GM19397 (cell line): ENCODE measurements around the gene BMPR2.
"Not testable (repeated sequence)": the region's sequence is repeated elsewhere in the genome, so short reads cannot be mapped to it uniquely, and the experiment has no call there.

Source experiments
- ATAC-seq: cut with Tn5 transposase; IDR thresholded peaks from one replicate; pipeline ENCODE4 v1.9.1; 2021; ENCODE audit warnings: mild to moderate bottlenecking, moderate library complexity; ENCODE audit not compliant: unreplicated experiment

BMPR2 gene

GRCh38 chr2:202378662-202379358 is 2.7 kb downstream of the BMPR2 start:
- no peak for ATAC-seq

- ATAC-seq, result no peak
Observed at GRCh38 chr2:202382684-202383083, 6.6 kb downstream of the BMPR2 start.

GRCh38 chr2:202386495-202386894 is 10.4 kb downstream of the BMPR2 start:
- ATAC-seq, result not testable (repeated sequence)

GRCh38 chr2:202387608-202388342 is 11.6 kb downstream of the BMPR2 start:
- ATAC-seq, result no peak

- no peak for ATAC-seq
Observed at GRCh38 chr2:202400941-202401340, 24.8 kb downstream of the BMPR2 start.

GRCh38 chr2:202405798-202406197 is 29.7 kb downstream of the BMPR2 start:
- ATAC-seq, result no peak

- no peak for ATAC-seq
Observed at GRCh38 chr2:202406445-202406978, 30.4 kb downstream of the BMPR2 start.

- ATAC-seq, result no peak
Observed at GRCh38 chr2:202408546-202409140, 32.5 kb downstream of the BMPR2 start.

GRCh38 chr2:202410092-202410491 is 34.0 kb downstream of the BMPR2 start:
- no peak for ATAC-seq

GRCh38 chr2:202411097-202411496 is 35.0 kb downstream of the BMPR2 start:
- ATAC-seq, result no peak

GRCh38 chr2:202418027-202418426 is 41.9 kb downstream of the BMPR2 start:
- ATAC-seq, result no peak

GRCh38 chr2:202418511-202418910 is 42.4 kb downstream of the BMPR2 start:
- no peak for ATAC-seq

- ATAC-seq, result no peak
Observed at GRCh38 chr2:202423139-202423538, 47.0 kb downstream of the BMPR2 start.

- ATAC-seq, result no peak
Observed at GRCh38 chr2:202425036-202425435, 48.9 kb downstream of the BMPR2 start.

GRCh38 chr2:202426751-202427150 is 50.6 kb downstream of the BMPR2 start:
- no peak for ATAC-seq

GRCh38 chr2:202429164-202429980 is 53.2 kb downstream of the BMPR2 start:
- ATAC-seq, result no peak

GRCh38 chr2:202432776-202433175 is 56.6 kb downstream of the BMPR2 start:
- ATAC-seq, result no peak

- ATAC-seq, result no peak
Observed at GRCh38 chr2:202434472-202434871, 58.3 kb downstream of the BMPR2 start.

GRCh38 chr2:202436626-202437025 is 60.5 kb downstream of the BMPR2 start:
- no peak for ATAC-seq

GRCh38 chr2:202440117-202440516 is 64.0 kb downstream of the BMPR2 start:
- ATAC-seq, result not testable (repeated sequence)

- ATAC-seq, result no peak
Observed at GRCh38 chr2:202442882-202443281, 66.8 kb downstream of the BMPR2 start.
